GM12891 (cell line): ENCODE measurements around the gene PHKG2.

Experiments
- DNase-seq: peaks from one replicate; pipeline ENCODE4 v3.0.0; 2011; ENCODE audit warnings: low spot score; ENCODE audit not compliant: insufficient read length
- FAIRE-seq: peaks from 2 replicates; lab custom pipeline; 2011; peaks lifted over from hg19 to GRCh38; lab: Jason Lieb, UNC
- PAX5 ChIP-seq: IDR thresholded peaks from 2 replicates; pipeline ENCODE4 v1.6.1; 2011; ENCODE audit warnings: low read length, moderate library complexity, mild to moderate bottlenecking; ENCODE audit not compliant: insufficient read depth, severe bottlenecking
- POLR2A ChIP-seq: IDR thresholded peaks from 2 replicates; pipeline ENCODE4 v1.6.1; 2011; ENCODE audit warnings: low read depth, low read length, control low read depth
- POLR2AphosphoS5 ChIP-seq: IDR thresholded peaks from 2 replicates; pipeline ENCODE4 v1.6.1; 2011; ENCODE audit warnings: low read depth, low read length, control low read depth
- POU2F2 ChIP-seq: IDR thresholded peaks from 2 replicates; pipeline ENCODE4 v1.6.1; 2011; ENCODE audit warnings: low read depth, mild to moderate bottlenecking, control low read depth, low read length, moderate library complexity
- SPI1 ChIP-seq: IDR thresholded peaks from 2 replicates; pipeline ENCODE4 v1.6.1; 2011; ENCODE audit warnings: low read depth, low read length, control low read depth
- TAF1 ChIP-seq: IDR thresholded peaks from 2 replicates; pipeline ENCODE4 v1.6.1; 2011; ENCODE audit warnings: low read depth, low read length, control low read depth

Gene PHKG2

DNA sequence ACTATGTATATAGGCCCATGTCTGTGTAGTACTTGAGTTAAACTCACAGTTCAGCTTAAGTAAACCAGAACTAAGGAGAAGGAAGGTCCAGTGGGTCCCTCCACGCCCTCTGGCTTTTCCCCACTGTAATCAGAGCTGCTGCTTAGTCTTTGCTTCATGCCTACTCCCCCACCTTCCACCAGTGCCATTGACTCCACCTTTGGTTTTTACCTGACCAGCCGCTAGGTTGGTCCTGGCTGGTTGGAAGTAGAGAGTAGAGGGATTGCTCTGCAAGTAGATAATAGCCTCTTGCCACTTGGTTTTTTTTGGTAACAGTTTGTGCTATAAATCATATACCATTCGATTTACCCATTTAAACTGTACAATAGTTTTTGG is 22.8 kb upstream of the PHKG2 start:
- no peak for DNase-seq
- FAIRE-seq = no peak
- no peak for TF ChIP-seq POU2F2
- TF ChIP-seq POLR2AphosphoS5 = no peak
- no peak for TF ChIP-seq POLR2A

- no peak for FAIRE-seq
- no peak for TF ChIP-seq TAF1
- no peak for TF ChIP-seq POLR2A
- TF ChIP-seq POLR2AphosphoS5 = no peak
- no peak for TF ChIP-seq POU2F2
- DNase-seq = no peak
These were observed 19.9 kb upstream of the PHKG2 start for GRCh38 chr16:30728321-30728720.

GRCh38 chr16:30728899-30729672 is 19.1 kb upstream of the PHKG2 start:
- no peak for DNase-seq
- TF ChIP-seq POU2F2 (no peak), POLR2AphosphoS5 (no peak), POLR2A (no peak), PAX5 (no peak), SPI1 (no peak), TAF1 (no peak)
- peak; percentile 38 for FAIRE-seq

DNA sequence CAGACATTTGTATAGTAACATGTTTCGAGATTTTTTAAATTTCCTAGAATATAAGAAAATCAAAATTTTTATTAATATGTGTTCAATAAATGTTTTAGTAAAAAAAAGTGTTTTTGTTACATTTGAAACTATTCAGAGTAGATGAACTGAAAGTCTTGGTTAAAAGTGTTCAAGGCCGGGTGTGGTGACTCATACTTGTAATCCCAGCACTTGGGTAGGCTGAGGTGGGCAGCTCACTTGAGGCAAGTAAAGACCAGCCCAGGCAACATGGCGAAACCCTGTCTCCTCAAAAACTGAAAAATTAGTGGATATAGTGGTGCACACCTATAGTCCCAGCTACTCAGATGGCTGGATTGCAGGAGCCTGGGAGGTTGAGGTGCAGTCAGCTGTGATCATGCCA is 16.8 kb upstream of the PHKG2 start:
- DNase-seq = no peak
- FAIRE-seq = peak; percentile 48
- TF ChIP-seq POU2F2 = 0 out of 2 replicates have a peak, but pooled peaks have one; percentile 22
- TF ChIP-seq POLR2AphosphoS5 = peak; percentile 30
- no peak for TF ChIP-seq POLR2A

- DNase-seq = no peak
- no peak for FAIRE-seq
- TF ChIP-seq POLR2AphosphoS5 (no peak), POLR2A (no peak)
These were observed 11.0 kb upstream of the PHKG2 start for GRCh38 chr16:30736995-30737793.

GRCh38 chr16:30737794-30738648 is 10.2 kb upstream of the PHKG2 start:
- TF ChIP-seq POLR2A = no peak
- no peak for TF ChIP-seq SPI1
- TF ChIP-seq POU2F2 = no peak
- no peak for TF ChIP-seq POLR2AphosphoS5
- TF ChIP-seq TAF1 = no peak
- TF ChIP-seq PAX5 = no peak
- DNase-seq (no peak), FAIRE-seq (no peak)

DNA sequence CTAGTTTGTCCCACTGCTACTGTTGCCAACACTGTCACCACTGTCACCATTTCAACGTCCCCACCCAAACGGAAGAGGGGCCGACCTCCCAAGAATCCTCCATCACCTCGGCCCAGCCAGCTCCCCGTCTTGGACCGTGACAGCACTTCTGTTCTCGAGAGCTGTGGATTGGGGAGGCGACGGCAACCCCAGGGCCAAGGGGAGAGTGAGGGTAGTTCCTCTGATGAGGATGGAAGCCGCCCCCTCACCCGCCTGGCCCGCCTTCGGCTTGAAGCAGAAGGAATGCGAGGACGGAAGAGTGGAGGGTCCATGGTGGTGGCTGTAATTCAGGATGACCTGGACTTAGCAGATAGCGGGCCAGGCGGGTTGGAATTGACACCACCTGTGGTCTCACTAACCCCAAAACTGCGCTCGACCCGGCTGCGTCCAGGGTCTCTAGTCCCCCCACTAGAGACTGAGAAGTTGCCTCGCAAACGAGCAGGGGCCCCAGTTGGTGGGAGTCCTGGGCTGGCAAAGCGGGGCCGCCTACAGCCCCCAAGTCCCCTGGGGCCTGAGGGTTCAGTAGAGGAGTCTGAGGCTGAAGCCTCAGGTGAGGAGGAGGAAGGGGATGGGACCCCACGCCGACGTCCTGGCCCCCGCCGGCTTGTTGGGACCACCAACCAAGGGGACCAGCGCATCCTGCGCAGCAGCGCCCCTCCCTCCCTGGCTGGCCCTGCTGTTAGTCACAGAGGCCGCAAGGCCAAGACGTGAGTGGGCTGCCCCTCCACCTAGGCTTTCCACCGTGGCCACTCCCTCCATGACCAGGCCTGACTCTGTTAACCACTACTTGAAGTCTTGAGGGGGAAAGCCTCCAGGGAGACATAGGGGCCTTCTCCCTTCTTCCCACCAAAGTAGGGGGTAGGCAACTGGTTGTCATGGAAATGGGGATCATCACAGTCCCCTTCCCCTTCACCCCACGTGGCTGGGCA is 9.0 kb upstream of the PHKG2 start:
- FAIRE-seq (no peak), DNase-seq (no peak)

GRCh38 chr16:30740364-30741251 is 7.6 kb upstream of the PHKG2 start:
- DNase-seq = no peak
- TF ChIP-seq TAF1 (no peak), POLR2AphosphoS5 (no peak), POU2F2 (no peak), SPI1 (no peak), POLR2A (no peak), PAX5 (no peak)
- FAIRE-seq = no peak

More for the DNA sequence above, 9.0 kb upstream of the PHKG2 start:
- TF ChIP-seq POLR2AphosphoS5 (peak; percentile 44), PAX5 (no peak)
